ENCODE measurements around the gene NLRC3. TPM values are rescaled to one million over a fixed set of nuclear protein-coding genes. Genes with fewer than 3 reads are reported as not detected.

The NLRC3 gene
- total RNA-seq, 8 experiments from 2014 or later: 0.41 to 1.5 (median 0.62) TPM

DNA sequence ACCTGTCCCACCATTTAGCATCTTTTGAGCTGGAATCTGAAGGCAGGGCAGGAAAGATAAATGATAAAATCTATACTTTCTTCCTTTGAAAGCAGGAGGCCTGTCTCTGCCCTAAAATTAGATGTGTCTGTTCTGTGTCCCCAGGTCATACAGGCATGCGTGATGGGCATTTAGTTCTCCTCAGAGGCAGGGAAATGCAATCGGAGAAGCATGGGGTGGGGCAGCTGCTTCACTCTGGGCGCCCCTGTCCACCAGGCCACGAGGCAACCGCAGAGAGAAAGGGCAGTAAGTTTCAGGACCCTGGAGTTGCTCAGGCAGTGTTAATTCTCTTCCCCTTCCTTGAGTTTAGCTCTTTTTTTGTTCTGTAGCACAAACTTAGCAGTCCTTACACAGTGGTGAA, 51.3 kb downstream of the NLRC3 start:
- ATAC-seq (replicated peaks in 6 of 8): no peak
- in situ Hi-C loops (cut with MboI; ENCODE audit: low pct_unique_long_range_greater_than_20kb in 2 of 9, low sequenced_read_pairs in 9 of 9, unreplicated experiment in 9 of 9): no loop called here
- no peak overlapping the region for H3K27ac ChIP-seq
- no peaks in the 10 kb centered on the region for H3K4me1 ChIP-seq (replicated peaks in 1 of 2)
- WGBS, 10 experiments: 40 to 100% (median 85%) methylated on average over 1 to 5 of the region's 5 CpGs; no CpG with 5 or more reads in 3 of the 10 experiments
- H3K4me3 ChIP-seq: no peak overlapping the region

DNA sequence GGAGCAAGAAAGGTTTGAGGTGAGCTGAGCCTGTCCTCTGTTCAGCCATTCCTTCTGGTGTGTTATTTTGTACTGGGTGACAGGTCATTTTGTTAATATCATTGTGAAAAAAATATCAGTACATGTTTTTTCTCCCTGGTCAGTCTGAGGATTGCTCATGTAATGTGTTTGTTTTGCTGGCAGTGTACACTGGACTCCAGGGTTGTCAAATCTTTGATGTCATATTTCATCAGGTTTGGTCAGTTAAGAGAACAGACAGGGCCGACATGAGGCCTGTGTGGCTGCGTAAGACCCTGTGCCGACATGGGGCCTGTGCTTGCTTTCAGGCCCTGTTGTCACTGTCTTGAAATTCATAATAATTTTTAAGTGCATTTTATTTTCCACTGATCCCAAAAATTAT, 53.9 kb downstream of the NLRC3 start:
- H3K4me1 ChIP-seq (replicated peaks in 1 of 2): no peaks in the 10 kb centered on the region
- no peak overlapping the region for H3K4me3 ChIP-seq
- no peak for ATAC-seq (replicated peaks in 6 of 8)
- 88 to 100% (median 100%) methylated on average over 1 to 3 of the region's 3 CpGs; no CpG with 5 or more reads in 6 of the 10 experiments for WGBS, 10 experiments
- in situ Hi-C loops (cut with MboI; ENCODE audit: low pct_unique_long_range_greater_than_20kb in 2 of 9, low sequenced_read_pairs in 9 of 9, unreplicated experiment in 9 of 9): no loop called here
- H3K27ac ChIP-seq: no peak overlapping the region

DNA sequence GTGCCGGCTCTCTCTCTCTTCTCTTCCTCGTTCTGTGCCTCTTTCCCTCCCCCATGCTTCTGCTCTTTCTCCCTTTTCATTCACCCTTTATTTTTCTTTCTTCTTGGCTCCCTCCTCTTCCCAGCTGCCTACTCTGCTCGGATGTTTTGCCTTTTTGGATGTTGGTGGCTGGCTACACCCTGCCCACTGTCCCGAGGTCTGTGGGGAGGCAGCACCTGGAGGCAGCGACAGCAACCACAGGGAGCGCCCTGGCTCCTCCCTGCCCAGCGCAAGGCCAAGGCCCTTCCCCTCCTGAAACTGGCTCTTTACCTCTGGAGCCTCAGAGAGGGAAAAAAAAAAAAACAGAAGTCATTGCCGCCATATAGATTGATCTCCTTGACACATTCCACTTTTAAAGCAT, 56.4 kb downstream of the NLRC3 start:
- Histone ChIP-seq H3K27ac (no peak overlapping the region), H3K4me1 (replicated peaks in 1 of 2) (no peaks in the 10 kb centered on the region), H3K4me3 (no peak overlapping the region)
- peak in 1 of 8 experiments; percentile 27 for ATAC-seq (replicated peaks in 6 of 8)
- in situ Hi-C loops (cut with MboI; ENCODE audit: low pct_unique_long_range_greater_than_20kb in 2 of 9, low sequenced_read_pairs in 9 of 9, unreplicated experiment in 9 of 9): no loop called here
- 33 to 91% (median 75%) methylated on average over 1 to 7 of the region's 8 CpGs for WGBS, 10 experiments

DNA sequence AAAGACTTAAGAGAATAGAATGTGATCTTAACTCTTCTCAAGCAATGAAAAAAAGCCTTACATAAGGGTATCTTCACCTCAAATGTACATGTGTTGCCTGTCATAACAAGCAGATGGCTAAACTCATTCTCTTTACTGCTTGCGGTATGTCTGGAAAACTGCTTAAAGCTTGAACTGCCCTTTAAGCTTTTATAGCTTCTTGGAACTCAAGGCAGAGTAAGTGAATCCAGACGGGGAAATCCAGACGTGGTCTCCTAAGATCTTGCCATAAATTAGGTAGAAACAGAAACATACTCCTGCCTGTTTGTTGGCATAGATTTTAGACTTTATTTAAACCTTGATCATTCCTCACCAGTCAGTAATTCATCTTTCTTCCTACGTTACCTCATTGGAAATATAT, 56.8 kb downstream of the NLRC3 start:
- no peak overlapping the region for H3K4me3 ChIP-seq
- H3K27ac ChIP-seq: no peak overlapping the region
- ATAC-seq (replicated peaks in 6 of 8): peak in 2 of 8 experiments; percentile 26 to 47
- WGBS, 10 experiments: 24 to 100% (median 85%) methylated on average over 1 to 4 of the region's 4 CpGs
- H3K4me1 ChIP-seq (replicated peaks in 1 of 2): no peaks in the 10 kb centered on the region
- in situ Hi-C loops (cut with MboI; ENCODE audit: low pct_unique_long_range_greater_than_20kb in 2 of 9, low sequenced_read_pairs in 9 of 9, unreplicated experiment in 9 of 9): no loop called here

DNA sequence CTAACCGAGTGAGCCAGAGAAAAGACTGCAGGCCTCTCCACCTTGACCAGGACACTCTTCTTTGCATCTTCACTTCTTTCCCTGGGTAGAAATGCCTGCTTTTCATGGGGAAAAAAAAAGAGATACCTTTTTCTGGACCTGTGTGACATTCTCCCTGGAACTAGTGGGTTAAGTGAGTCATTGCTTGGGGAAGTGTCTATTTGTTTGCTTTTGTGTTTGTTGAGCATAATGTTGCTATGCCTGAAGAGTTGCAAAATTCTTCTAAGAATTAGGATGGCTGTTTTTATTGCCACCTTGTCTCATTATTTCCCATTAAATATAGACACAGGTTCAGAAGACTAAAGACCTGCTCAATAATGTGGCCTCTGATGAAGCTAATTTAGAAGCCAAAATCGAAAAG, 57.6 kb downstream of the NLRC3 start:
- ATAC-seq (replicated peaks in 6 of 8): no peak
- H3K4me3 ChIP-seq: no peak overlapping the region
- no peaks in the 10 kb centered on the region for H3K4me1 ChIP-seq (replicated peaks in 1 of 2)
- H3K27ac ChIP-seq: no peak overlapping the region
- WGBS, 10 experiments: 67 to 100% (median 93%) methylated on average over 1 to 2 of the region's 2 CpGs; no CpG with 5 or more reads in 2 of the 10 experiments
- in situ Hi-C loops (cut with MboI; ENCODE audit: low pct_unique_long_range_greater_than_20kb in 2 of 9, low sequenced_read_pairs in 9 of 9, unreplicated experiment in 9 of 9): no loop called here

DNA sequence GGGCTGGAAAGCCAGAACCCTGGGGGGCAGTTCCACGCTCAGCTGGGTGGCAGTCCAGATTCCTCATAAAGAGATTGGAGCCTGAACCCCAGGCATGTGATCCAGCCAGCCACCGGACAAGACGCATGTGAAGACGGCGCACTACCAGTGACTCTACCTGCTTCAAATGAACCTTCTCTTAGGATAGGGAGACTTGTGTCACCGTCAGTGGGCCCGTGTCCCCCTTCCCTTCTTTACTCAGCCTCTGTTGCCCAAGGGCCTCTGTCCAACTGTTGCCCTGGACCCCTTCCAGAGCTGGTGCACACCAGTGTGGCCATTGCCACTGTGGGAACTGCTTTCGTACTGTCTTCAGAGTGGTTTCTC, 58.2 kb downstream of the NLRC3 start:
- Histone ChIP-seq H3K4me3 (no peak overlapping the region), H3K27ac (no peak overlapping the region), H3K4me1 (replicated peaks in 1 of 2) (no peaks in the 10 kb centered on the region)
- ATAC-seq (replicated peaks in 6 of 8): no peak
- in situ Hi-C loops (cut with MboI; ENCODE audit: low pct_unique_long_range_greater_than_20kb in 2 of 9, low sequenced_read_pairs in 9 of 9, unreplicated experiment in 9 of 9): no loop called here
- 100% methylated on average over 1 to 6 of the region's 8 CpGs; no CpG with 5 or more reads in 8 of the 10 experiments for WGBS, 10 experiments

DNA sequence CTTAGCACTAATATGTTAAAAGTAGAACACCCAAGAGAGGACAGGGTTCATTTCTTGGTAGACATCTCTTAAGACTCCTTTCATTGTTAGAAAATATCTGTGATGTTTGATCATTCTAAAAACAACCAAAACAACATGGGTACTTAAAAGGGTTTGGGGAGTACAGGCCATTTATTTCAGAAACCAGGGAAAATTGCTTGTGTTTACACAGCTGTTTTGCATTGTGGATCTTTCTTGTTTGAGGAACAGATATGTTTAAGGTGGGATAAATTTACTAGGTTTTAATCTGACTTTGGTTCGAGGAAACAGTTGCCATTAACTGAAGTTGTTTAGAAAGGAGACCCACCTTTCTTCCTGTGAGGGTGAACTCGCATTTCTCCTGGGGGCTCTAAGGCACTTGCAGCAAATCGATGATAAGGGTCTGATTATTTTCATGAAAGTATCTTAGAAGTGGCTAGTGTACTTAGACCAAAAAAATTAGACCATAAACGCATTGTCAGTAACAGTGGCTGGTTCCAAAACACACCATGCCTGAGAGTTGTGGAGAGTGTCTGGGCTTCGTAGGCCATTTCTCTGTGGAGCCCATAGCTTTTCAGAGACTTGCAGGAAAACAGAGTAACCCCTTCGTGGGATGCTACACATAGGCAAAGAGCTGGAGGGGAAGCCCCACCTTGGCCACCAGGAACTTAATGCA, 58.8 kb downstream of the NLRC3 start:
- in situ Hi-C loops (cut with MboI; ENCODE audit: low pct_unique_long_range_greater_than_20kb in 2 of 9, low sequenced_read_pairs in 9 of 9, unreplicated experiment in 9 of 9): no loop called here
- H3K4me3 ChIP-seq: no peak overlapping the region
- no peaks in the 10 kb centered on the region for H3K4me1 ChIP-seq (replicated peaks in 1 of 2)
- 60 to 100% (median 86%) methylated on average over 1 to 5 of the region's 6 CpGs; no CpG with 5 or more reads in 1 of the 10 experiments for WGBS, 10 experiments
- H3K27ac ChIP-seq: no peak overlapping the region
- no peak for ATAC-seq (replicated peaks in 6 of 8)

DNA sequence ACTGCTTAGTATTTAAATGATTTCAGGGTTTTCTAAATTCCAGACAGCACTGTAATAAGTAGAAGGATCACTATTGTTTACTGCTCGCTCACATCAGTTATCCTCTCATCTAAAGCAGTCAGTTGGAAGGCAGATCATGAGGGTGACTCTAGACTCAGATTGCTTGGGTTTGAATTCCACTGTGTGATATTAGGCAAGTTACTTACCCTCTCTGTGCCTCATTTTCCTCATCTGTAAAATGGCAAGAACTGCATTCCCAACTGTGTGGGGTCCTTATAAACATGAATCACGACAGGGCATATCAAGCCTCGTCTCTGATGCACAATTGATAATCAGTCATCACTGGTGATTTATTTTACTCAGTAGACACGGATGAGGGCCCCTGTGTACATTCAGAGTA, 61.3 kb downstream of the NLRC3 start:
- Histone ChIP-seq H3K27ac (no peak overlapping the region), H3K4me3 (no peak overlapping the region), H3K4me1 (replicated peaks in 1 of 2) (no peaks in the 10 kb centered on the region)
- in situ Hi-C loops (cut with MboI; ENCODE audit: low pct_unique_long_range_greater_than_20kb in 2 of 9, low sequenced_read_pairs in 9 of 9, unreplicated experiment in 9 of 9): no loop called here
- no peak for ATAC-seq (replicated peaks in 6 of 8)
- 90 to 100% (median 94%) methylated on average over 1 to 4 of the region's 4 CpGs; no CpG with 5 or more reads in 2 of the 10 experiments for WGBS, 10 experiments

DNA sequence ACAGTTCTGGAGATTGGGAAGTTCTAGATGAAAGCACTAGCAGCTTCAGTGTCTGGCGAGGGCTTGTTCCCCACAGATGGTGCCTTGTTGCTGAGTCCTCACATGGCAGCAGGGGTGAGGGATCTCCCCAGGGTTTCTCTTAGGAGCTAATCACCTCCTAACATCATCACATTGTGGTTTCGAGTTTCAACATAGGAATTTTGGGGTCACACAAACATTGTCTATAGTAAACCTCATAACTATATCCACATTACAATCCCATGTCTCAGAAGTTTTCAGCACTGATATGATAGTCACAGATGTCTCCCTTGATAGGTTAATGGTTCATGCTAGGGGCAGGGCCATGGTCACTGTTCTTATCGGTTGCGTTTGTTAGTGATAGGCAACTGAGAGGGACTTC, 62.6 kb downstream of the NLRC3 start:
- ATAC-seq (replicated peaks in 6 of 8): no peak
- WGBS, 10 experiments: 90 to 100% (median 100%) methylated on average over 1 to 3 of the region's 4 CpGs; no CpG with 5 or more reads in 4 of the 10 experiments
- no peak overlapping the region for H3K27ac ChIP-seq
- H3K4me1 ChIP-seq (replicated peaks in 1 of 2): no peaks in the 10 kb centered on the region
- H3K4me3 ChIP-seq: no peak overlapping the region
- in situ Hi-C loops (cut with MboI; ENCODE audit: low pct_unique_long_range_greater_than_20kb in 2 of 9, low sequenced_read_pairs in 9 of 9, unreplicated experiment in 9 of 9): no loop called here

DNA sequence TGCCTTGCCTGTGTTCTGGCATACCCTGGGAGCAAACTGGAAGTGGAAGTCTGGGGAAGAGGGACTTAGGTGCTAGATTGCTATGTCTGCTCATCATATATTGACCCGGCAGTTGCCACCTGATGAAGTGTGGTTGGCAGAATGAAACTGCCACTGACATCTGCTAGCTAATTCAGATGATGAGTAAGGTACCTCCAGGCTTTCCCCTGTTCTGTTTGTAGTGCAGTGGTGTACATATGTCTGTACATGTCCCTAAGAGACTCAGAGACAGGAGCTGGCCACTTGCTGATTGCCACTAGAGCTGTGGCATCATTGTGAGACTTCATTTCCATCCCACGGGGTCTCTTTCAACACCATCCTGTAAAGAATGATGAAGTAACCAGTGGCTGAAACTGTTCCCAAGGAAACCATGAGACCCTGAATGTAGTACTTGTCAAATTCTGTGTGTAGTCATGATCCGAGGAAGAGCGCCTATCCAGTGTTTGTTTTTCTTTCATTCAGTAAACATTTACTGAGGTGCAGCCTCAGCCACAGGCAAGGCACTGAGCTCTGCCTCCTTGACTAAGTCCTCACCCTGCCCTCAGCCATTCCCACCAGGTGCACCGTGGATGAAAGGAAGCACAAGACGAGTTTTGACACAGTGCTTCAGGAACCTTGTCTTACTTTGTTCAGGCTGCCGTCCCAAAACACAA, 63.2 kb downstream of the NLRC3 start:
- 47 to 98% (median 83%) methylated on average over 2 to 6 of the region's 7 CpGs; no CpG with 5 or more reads in 5 of the 10 experiments for WGBS, 10 experiments
- no peak overlapping the region for H3K4me3 ChIP-seq
- no peaks in the 10 kb centered on the region for H3K4me1 ChIP-seq (replicated peaks in 1 of 2)
- in situ Hi-C loops (cut with MboI; ENCODE audit: low pct_unique_long_range_greater_than_20kb in 2 of 9, low sequenced_read_pairs in 9 of 9, unreplicated experiment in 9 of 9): no loop called here
- peak in 3 of 8 experiments; percentile 16 to 90 (median 22) for ATAC-seq (replicated peaks in 6 of 8)
- H3K27ac ChIP-seq: no peak overlapping the region

DNA sequence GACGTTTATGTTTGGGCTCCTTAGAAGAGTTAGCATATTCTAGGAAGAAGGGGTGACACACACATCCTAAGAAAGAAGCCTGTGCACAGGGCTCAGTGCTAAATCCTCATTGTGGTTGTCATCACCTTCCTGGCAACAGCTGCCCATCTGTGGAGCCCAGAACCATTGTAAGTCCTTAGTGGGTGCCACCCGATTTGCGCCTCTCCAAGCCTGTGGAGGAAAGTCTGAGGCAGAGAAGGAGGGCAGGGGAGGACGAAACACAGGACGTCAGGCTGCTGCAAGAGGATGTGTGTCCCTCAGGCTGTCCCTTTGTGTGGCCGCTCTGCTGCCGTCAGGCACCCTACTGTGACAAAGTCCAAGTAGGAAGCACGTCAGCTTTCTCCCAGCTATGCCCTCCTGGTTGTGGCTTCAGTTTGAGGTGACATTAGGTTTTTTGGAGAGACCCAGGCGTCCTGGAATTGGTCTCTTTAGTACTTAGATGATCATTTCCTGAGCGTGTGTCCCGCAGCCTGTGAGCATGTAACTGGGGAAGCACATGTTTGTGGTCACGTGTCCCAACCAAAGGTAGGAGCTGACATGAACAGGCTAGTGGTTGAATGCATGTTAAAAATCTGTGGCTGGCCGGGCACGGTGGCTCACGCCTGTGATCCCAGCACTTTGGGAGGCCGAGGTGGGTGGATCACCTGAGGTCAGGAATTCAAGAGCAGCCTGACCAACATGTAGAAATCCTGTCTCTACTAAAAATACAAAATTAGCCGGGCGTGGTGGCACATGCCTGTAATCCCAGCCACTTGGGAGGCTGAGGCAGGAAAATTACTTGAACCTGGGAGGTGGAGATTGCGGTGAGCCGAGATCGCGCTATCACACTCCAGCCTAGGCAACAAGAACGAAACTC, 65.7 kb downstream of the NLRC3 start:
- H3K4me1 ChIP-seq (replicated peaks in 1 of 2): no peaks in the 10 kb centered on the region
- WGBS, 10 experiments: 62 to 100% (median 85%) methylated on average over 1 to 9 of the region's 23 CpGs; no CpG with 5 or more reads in 1 of the 10 experiments
- no peak overlapping the region for H3K27ac ChIP-seq
- H3K4me3 ChIP-seq: no peak overlapping the region
- ATAC-seq (replicated peaks in 6 of 8): no peak
- in situ Hi-C loops (cut with MboI; ENCODE audit: low pct_unique_long_range_greater_than_20kb in 2 of 9, low sequenced_read_pairs in 9 of 9, unreplicated experiment in 9 of 9): no loop called here

DNA sequence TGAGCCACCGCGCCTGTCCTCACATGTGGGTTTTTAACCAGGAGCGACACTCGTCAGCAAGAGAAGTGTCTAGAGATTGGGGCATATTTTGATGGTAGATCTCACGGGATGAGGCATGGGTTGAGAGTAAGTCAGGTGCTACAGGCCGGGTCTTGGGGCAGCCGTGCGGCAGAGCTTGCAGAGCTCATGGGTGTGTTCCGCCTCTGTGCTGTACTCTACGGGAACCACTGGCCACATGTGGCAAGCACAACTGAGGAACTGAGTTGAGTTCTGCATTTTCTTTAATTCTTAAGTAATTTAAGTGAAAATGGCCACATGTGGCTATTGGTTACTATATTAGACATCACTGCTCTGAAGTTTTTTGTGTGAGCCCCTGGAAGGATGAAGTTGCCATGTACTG, 66.8 kb downstream of the NLRC3 start:
- Histone ChIP-seq H3K27ac (no peak overlapping the region), H3K4me3 (no peak overlapping the region), H3K4me1 (replicated peaks in 1 of 2) (no peaks in the 10 kb centered on the region)
- in situ Hi-C loops (cut with MboI; ENCODE audit: low pct_unique_long_range_greater_than_20kb in 2 of 9, low sequenced_read_pairs in 9 of 9, unreplicated experiment in 9 of 9): no loop called here
- no peak for ATAC-seq (replicated peaks in 6 of 8)
- WGBS, 10 experiments: 93 to 100% (median 100%) methylated on average over 1 to 9 of the region's 10 CpGs; no CpG with 5 or more reads in 5 of the 10 experiments

DNA sequence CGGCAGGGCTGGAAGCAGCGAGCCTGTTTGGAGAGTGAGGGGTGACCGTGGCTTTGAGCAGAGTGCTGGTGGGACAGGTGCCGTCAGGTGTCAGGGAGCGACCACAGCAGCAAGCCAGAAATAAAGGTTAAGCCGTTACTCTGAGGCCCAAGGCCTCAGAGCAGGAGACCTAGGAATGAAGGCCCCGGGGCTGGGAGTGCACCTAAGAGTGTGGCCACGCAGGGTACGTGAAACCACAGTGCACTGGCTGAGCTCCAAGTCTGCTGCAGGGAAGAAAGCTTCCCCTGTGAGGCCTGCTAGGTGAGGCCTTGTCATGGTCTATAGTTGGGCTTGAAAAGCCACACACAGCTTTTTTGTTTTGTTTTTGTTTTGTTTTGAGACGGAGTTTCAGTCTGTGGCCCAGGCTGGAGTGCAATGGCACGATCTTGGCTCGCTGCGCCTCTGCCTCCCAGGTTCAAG, 67.7 kb downstream of the NLRC3 start:
- in situ Hi-C loops (cut with MboI; ENCODE audit: low pct_unique_long_range_greater_than_20kb in 2 of 9, low sequenced_read_pairs in 9 of 9, unreplicated experiment in 9 of 9): no loop called here

More for the DNA sequence above, 67.7 kb downstream of the NLRC3 start:
- ATAC-seq (replicated peaks in 6 of 8): peak in 3 of 8 experiments; percentile 55 to 86 (median 78)
- 80 to 100% (median 100%) methylated on average over 1 to 3 of the region's 13 CpGs; no CpG with 5 or more reads in 4 of the 10 experiments for WGBS, 10 experiments
- no peaks in the 10 kb centered on the region for H3K4me1 ChIP-seq (replicated peaks in 1 of 2)
- no peak overlapping the region for H3K27ac ChIP-seq
- H3K4me3 ChIP-seq: no peak overlapping the region
